Endothelial cell of umbilical vein (primary cell): Measurements from ENCODE around the gene OSBPL6. TPM values are rescaled to one million over a fixed set of nuclear protein-coding genes. Genes with fewer than 3 reads are reported as not detected.

Experiments
- BruUV-seq: library from RNA; stranded (reverse); fragments of 400-500 nt; replicated peaks from 2 replicates; lab custom pipeline; 2021; lab: Mats Ljungman, UMichigan
- CTCF ChIA-PET: fragments of 300-600, 350-600 bp; sonication (Branson Sonifier 250); formaldehyde crosslinking; loops from one replicate; lab custom pipeline; 2021; ENCODE audit warnings: antibody characterized with exemption, inconsistent platforms; lab: Charles Lee
- POLR2A ChIA-PET: fragments of 300-600, 350-600 bp; sonication (Branson Sonifier 250); formaldehyde crosslinking; loops from one replicate; lab custom pipeline; 2021; ENCODE audit warnings: antibody characterized with exemption, inconsistent platforms; lab: Charles Lee
- DNase-seq: peaks from one replicate; pipeline ENCODE4 v3.0.0-alpha.2; 2011; ENCODE audit warnings: low read depth, low spot score
- FAIRE-seq: peaks from 2 replicates; lab custom pipeline; 2011; peaks lifted over from hg19 to GRCh38; lab: Jason Lieb, UNC
- H2AFZ ChIP-seq: 2 replicates; pipeline ENCODE4 v1.6.0; 2012; ENCODE audit warnings: low read depth, low read length, control low read depth, inconsistent platforms
- H3K27ac ChIP-seq: 2 replicates; pipeline ENCODE4 v1.5.1; 2011; ENCODE audit warnings: low read depth, mild to moderate bottlenecking, control low read depth, low read length, moderate library complexity; ENCODE audit not compliant: insufficient read depth
- H3K27me3 ChIP-seq, 2 experiments: 2 replicates each; pipeline versions ENCODE4 v1.6.0 to v1.6.1; 2011; ENCODE audit warnings: low read length in 2 of 2, mixed read lengths in 1 of 2; ENCODE audit not compliant: control insufficient read depth in 2 of 2, insufficient read depth in 2 of 2
- H3K36me3 ChIP-seq, 2 experiments: 2 replicates in 1 of 2; 3 replicates in 1 of 2; pipeline ENCODE4 v1.5.1; 2011; ENCODE audit warnings: low read length in 2 of 2, mild to moderate bottlenecking in 1 of 2, moderate library complexity in 1 of 2; ENCODE audit not compliant: control insufficient read depth in 2 of 2, insufficient read depth in 2 of 2; ENCODE audit errors: extremely low read depth in 1 of 2
- H3K4me1 ChIP-seq: 3 replicates; pipeline ENCODE4 v1.5.1; 2011; ENCODE audit warnings: mild to moderate bottlenecking, low read length; ENCODE audit not compliant: control insufficient read depth, insufficient read depth; ENCODE audit errors: extremely low read depth
- H3K4me2 ChIP-seq: 2 replicates; pipeline ENCODE4 v1.6.1; 2011; ENCODE audit warnings: low read length, control low read depth, mixed read lengths; ENCODE audit not compliant: insufficient read depth
- H3K4me3 ChIP-seq, 3 experiments: fragments of 200-600 bp in 1 of 3; sonication (generic), shearing (Covaris generic) in 1 of 3; replicated peaks in 1 of 3; 2 replicates each; pipeline ENCODE4 v1.5.1; 2011 to 2016; ENCODE audit warnings: control low read depth in 3 of 3, low read length in 3 of 3, mild to moderate bottlenecking in 2 of 3, inconsistent platforms in 1 of 3, low read depth in 1 of 3, moderate library complexity in 1 of 3; ENCODE audit not compliant: insufficient read depth in 1 of 3
- H3K79me2 ChIP-seq: 2 replicates; pipeline ENCODE4 v1.6.0; 2012; ENCODE audit warnings: low read length, inconsistent platforms; ENCODE audit not compliant: control insufficient read depth, insufficient read depth
- H3K9ac ChIP-seq: replicated peaks from 2 replicates; pipeline ENCODE3; 2011; ENCODE audit warnings: low read length, control low read depth; ENCODE audit not compliant: insufficient read depth; ENCODE audit errors: extremely low read depth
- H3K9me1 ChIP-seq: replicated peaks from 3 replicates; pipeline ENCODE4 v1.6.0; 2011; ENCODE audit warnings: mild to moderate bottlenecking, low read length; ENCODE audit not compliant: control insufficient read depth, insufficient read depth; ENCODE audit errors: extremely low read depth
- H3K9me3 ChIP-seq: replicated peaks from 2 replicates; pipeline ENCODE4 v1.5.1; 2012; ENCODE audit warnings: low read length, inconsistent platforms; ENCODE audit not compliant: control insufficient read depth, insufficient read depth
- H4K20me1 ChIP-seq: replicated peaks from 2 replicates; pipeline ENCODE3; 2011; ENCODE audit warnings: mild to moderate bottlenecking, low read length; ENCODE audit not compliant: control insufficient read depth, insufficient read depth; ENCODE audit errors: extremely low read depth
- CTCF ChIP-seq, 2 donors: IDR thresholded peaks; 1 replicate in 1 of 2; 2 replicates in 1 of 2; pipeline ENCODE4 v1.5.1; 2011; ENCODE audit warnings: low read length in 2 of 2, mild to moderate bottlenecking in 2 of 2, moderate library complexity in 2 of 2, control low read depth in 1 of 2, inconsistent platforms in 1 of 2, low read depth in 1 of 2; ENCODE audit not compliant: insufficient read depth in 1 of 2; ENCODE audit errors: extremely low read depth in 1 of 2
- FOS ChIP-seq: IDR thresholded peaks from 2 replicates; pipeline ENCODE4 v1.6.1; 2011; ENCODE audit warnings: mild to moderate bottlenecking, low read length, moderate library complexity, borderline replicate concordance; ENCODE audit not compliant: insufficient read depth
- GATA2 ChIP-seq: IDR thresholded peaks from 2 replicates; pipeline ENCODE4 v1.7.0; 2011; ENCODE audit warnings: low read depth, mild to moderate bottlenecking, moderate library complexity, mixed read lengths, low read length; ENCODE audit not compliant: insufficient read length, insufficient read depth
- MYC ChIP-seq: IDR thresholded peaks from one replicate; pipeline ENCODE4 v1.6.1; 2011; ENCODE audit warnings: mild to moderate bottlenecking, low read depth, low read length
- POLR2A ChIP-seq: IDR thresholded peaks from 2 replicates; pipeline ENCODE4 v1.6.1; 2012; ENCODE audit warnings: low read depth, mild to moderate bottlenecking, control low read depth, low read length
- dilution Hi-C: fragments of 300-500 bp; cut with MboI; formaldehyde crosslinking; loops from one replicate; pipeline ENCODE4 v1.15.0; 2019; ENCODE audit warnings: low sequenced_read_pairs; ENCODE audit not compliant: extremely low pct_ligation_motif_present
- intact Hi-C: fragments of 100-400 bp; cut with micrococcal nuclease; formaldehyde crosslinking; loops from one replicate; pipeline ENCODE4 v1.10.0; 2022
- polyA plus RNA-seq, 4 experiments: library from polyadenylated mRNA; depleted of rRNA in 3 of 4; stranded (reverse) in 3 of 4; unstranded in 1 of 4; fragments of >200 nt; gene quantifications; 2 replicates each; pipeline versions ENCODE4 v1.2.1 to v1.2.3, GENCODE V29; 2011 to 2012; ENCODE audit warnings: missing spikeins in 1 of 4
- total RNA-seq: library from RNA; stranded (reverse); gene quantifications from 2 replicates; pipeline ENCODE4 v1.2.3, GENCODE V29; 2021

The OSBPL6 gene
- total and polyA plus RNA-seq, 2 donors (not counting 3 experiments of a cell fraction or from before 2014, with no cell fraction given), result 1.5 to 2.3 TPM

- H2AFZ ChIP-seq, result no peak overlapping the region
Measured at GRCh38 chr2:178230396-178230795, 36.1 kb downstream of the OSBPL6 start.

More at GRCh38 chr2:178230396-178230795, 36.1 kb downstream of the OSBPL6 start:
- H3K36me3 ChIP-seq, result no peaks in the 10 kb centered on the region
- BruUV-seq, result no TSS peak
- H3K4me1 ChIP-seq, result peaks cover 4% of the 10 kb centered on the region
- H3K27me3 ChIP-seq, result no peaks in the 10 kb centered on the region
- H3K9ac ChIP-seq, result no peak overlapping the region
- TF ChIP-seq POLR2A (no peak), CTCF (IDR thresholded peaks at IDR 0.05; ENCODE audit: extremely low read depth in 1 of 2, insufficient read depth in 1 of 2, low read depth in 1 of 2, low read length in 2 of 2) (no peak), MYC (no peak), GATA2 (no peak), FOS (no peak)
- DNase-seq, result no peak
- H3K79me2 ChIP-seq, result no peaks in the 10 kb centered on the region
- no peak overlapping the region for H3K4me2 ChIP-seq
- dilution Hi-C loops, result no loop called here
- ChIA-PET POLR2A (no interaction called here), CTCF (no interaction called here)
- H3K27ac ChIP-seq, result no peak overlapping the region
- H3K4me3 ChIP-seq, result no peak overlapping the region
- intact Hi-C loops, result no loop called here
- FAIRE-seq, result no peak
- no peaks in the 10 kb centered on the region for H3K9me3 ChIP-seq
- H3K9me1 ChIP-seq, result no peaks in the 10 kb centered on the region
- H4K20me1 ChIP-seq, result no peaks in the 10 kb centered on the region
